Measurements from ENCODE around the gene ARHGAP9.

ARHGAP9 gene

GRCh38 chr12:57465030-57465746 is 14.5 kb downstream of the ARHGAP9 start:
- no peak for DNase-seq
- Mint-ChIP-seq H3K4me3 (no peak overlapping the region), H3K36me3 (ENCODE audit: low read depth) (peaks cover 32% of the 10 kb centered on the region), H3K4me1 (ENCODE audit: low read depth) (peaks cover 35% of the 10 kb centered on the region), H3K27ac (no peak overlapping the region), H3K27me3 (peaks cover 13% of the 10 kb centered on the region), H3K9me3 (no peaks in the 10 kb centered on the region)

GRCh38 chr12:57464569-57464968 is 15.1 kb downstream of the ARHGAP9 start:
- Mint-ChIP-seq H3K4me3 (no peak overlapping the region), H3K36me3 (ENCODE audit: low read depth) (peaks cover 27% of the 10 kb centered on the region), H3K27me3 (peaks cover 13% of the 10 kb centered on the region), H3K9me3 (no peaks in the 10 kb centered on the region), H3K27ac (no peak overlapping the region), H3K4me1 (ENCODE audit: low read depth) (peaks cover 38% of the 10 kb centered on the region)
- no peak for DNase-seq

GRCh38 chr12:57462912-57463253 is 16.8 kb downstream of the ARHGAP9 start:
- peak overlapping the region; percentile 90 for H3K27ac Mint-ChIP-seq

DNA sequence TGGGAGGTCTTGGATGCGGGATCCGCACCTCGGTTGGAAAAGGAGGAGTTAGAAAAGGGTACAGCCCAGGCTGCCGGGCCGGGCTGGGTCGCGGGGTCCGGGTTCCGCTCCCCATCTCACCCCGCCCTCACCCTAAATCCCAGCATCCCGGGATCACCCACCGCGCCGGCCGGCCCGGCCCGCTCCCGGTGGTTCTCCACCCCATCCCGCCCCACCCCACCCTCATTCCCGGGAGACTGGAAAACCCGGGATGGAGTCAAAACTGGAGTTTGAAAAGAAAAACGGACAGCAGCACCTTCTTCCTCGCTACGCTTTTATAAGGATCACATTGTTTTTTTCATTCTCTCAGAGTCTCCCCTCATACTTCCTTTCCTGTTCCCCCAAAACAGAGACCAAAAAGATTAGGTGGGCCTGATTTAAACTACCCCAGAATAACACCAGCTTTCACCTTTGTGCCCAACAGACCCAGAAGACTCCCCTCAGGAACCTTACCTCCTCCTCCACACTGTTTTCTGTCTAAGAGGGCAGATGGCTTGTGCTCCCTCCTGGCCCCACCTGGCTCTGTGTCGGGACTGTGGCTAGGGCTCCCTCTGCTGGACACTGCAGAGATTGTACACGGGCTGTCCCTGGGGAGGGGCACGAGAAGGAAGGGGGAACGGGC is 17.3 kb downstream of the ARHGAP9 start:
- Mint-ChIP-seq H3K4me1 (ENCODE audit: low read depth) (peaks cover 52% of the 10 kb centered on the region), H3K27me3 (peaks cover 13% of the 10 kb centered on the region), H3K4me3 (peak overlapping the region; percentile 84), H3K9me3 (no peaks in the 10 kb centered on the region), H3K36me3 (ENCODE audit: low read depth) (peaks cover 7% of the 10 kb centered on the region), H3K27ac (peak overlapping the region; percentile 90)
- peak; percentile 91 for DNase-seq

More at GRCh38 chr12:57462912-57463253, 16.8 kb downstream of the ARHGAP9 start:
- Mint-ChIP-seq H3K9me3 (no peaks in the 10 kb centered on the region), H3K27me3 (peaks cover 13% of the 10 kb centered on the region), H3K4me1 (ENCODE audit: low read depth) (peaks cover 52% of the 10 kb centered on the region), H3K4me3 (peak overlapping the region; percentile 84), H3K36me3 (ENCODE audit: low read depth) (peaks cover 12% of the 10 kb centered on the region)
- DNase-seq = no peak

DNA sequence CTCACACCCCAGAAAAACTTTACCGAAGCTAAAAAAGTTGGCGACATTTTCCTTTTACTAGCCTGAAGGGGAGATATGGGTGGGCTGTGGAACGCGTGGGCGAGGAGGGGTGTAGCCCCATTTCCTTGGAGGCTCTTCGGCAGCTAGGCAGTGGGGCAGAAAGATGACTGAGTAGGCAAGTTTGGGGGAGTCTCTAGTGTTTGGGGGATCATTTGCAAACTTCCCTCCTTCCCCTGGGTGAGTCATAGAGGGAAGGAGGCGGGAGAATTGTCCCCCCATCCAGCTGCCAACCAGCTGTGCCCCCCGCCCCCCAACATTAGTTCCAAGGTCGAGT is 17.8 kb downstream of the ARHGAP9 start:
- H3K4me1 Mint-ChIP-seq (ENCODE audit: low read depth) = peaks cover 52% of the 10 kb centered on the region
- H3K27me3 Mint-ChIP-seq = peaks cover 13% of the 10 kb centered on the region
- no peak for DNase-seq
- peaks cover 3% of the 10 kb centered on the region for H3K36me3 Mint-ChIP-seq (ENCODE audit: low read depth)
- H3K4me3 Mint-ChIP-seq = peak overlapping the region; percentile 84
- H3K9me3 Mint-ChIP-seq = no peaks in the 10 kb centered on the region
- peak overlapping the region; percentile 59 for H3K27ac Mint-ChIP-seq

DNA sequence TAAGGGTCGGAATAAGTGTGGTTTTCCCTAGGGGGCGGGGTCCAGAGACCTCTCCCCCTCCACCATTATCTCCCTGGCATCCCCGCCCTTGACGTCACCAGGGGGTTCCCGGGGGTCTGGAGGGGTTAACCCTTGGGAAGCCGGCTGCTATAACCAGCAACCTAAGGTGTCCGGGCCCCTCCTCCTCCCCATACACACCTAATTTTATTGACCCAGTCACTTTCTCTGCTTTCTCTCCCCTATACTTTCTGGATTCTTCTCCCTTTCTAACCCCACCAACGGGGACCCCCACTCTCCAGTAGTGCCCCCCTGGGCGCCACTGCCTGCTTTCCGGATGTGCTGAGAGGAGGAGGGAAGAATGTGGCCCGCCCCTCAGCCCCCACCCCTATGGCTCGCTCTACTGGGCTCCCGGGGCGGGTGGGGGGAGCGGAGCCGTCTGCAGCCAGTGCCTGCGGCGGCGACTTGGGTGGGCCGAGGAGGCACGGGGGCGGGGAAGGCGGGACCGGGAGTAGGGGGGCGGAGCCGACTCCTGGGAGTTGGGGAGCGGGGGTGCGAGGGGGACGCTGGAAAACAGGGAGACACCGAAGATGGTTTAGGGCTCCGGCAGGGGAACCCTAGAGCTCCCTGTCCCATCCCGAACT is 18.3 kb downstream of the ARHGAP9 start:
- Mint-ChIP-seq H3K27ac (peak overlapping the region; percentile 59), H3K4me3 (peak overlapping the region; percentile 84), H3K4me1 (ENCODE audit: low read depth) (peaks cover 53% of the 10 kb centered on the region), H3K27me3 (peaks cover 13% of the 10 kb centered on the region), H3K36me3 (ENCODE audit: low read depth) (peaks cover 2% of the 10 kb centered on the region), H3K9me3 (no peaks in the 10 kb centered on the region)
- peak; percentile 56 for DNase-seq

GRCh38 chr12:57460841-57461275 is 18.8 kb downstream of the ARHGAP9 start:
- Mint-ChIP-seq H3K4me1 (ENCODE audit: low read depth) (peaks cover 58% of the 10 kb centered on the region), H3K27ac (no peak overlapping the region), H3K27me3 (peaks cover 13% of the 10 kb centered on the region), H3K4me3 (peak overlapping the region; percentile 84), H3K9me3 (no peaks in the 10 kb centered on the region), H3K36me3 (ENCODE audit: low read depth) (peaks cover 2% of the 10 kb centered on the region)
- no peak for DNase-seq

DNA sequence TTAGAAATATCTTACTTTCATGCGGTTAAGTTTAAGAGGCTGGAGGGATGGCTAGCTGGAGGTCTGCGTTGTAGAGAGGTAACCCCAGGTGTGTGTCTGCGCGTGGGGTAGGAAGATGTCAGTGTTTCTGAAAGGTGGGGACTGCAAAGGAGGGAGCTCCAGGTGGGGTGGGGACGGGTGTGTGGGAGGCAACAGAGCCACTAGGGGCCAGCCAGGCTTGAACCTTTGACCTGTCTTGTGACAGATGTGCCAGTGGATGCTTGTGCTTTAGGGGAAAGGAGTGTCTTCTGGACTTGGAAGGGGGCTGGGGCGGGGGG is 19.2 kb downstream of the ARHGAP9 start:
- Mint-ChIP-seq H3K27me3 (peaks cover 13% of the 10 kb centered on the region), H3K27ac (no peak overlapping the region), H3K36me3 (ENCODE audit: low read depth) (peaks cover 2% of the 10 kb centered on the region), H3K9me3 (no peaks in the 10 kb centered on the region), H3K4me1 (ENCODE audit: low read depth) (peaks cover 62% of the 10 kb centered on the region), H3K4me3 (peak overlapping the region; percentile 74)
- DNase-seq = no peak

GRCh38 chr12:57459750-57460467 is 19.8 kb downstream of the ARHGAP9 start, which contains the start of gene GLI1:
Gene GLI1 (plus strand): TSS chr12:57459785. CDS start chr12:57463692, 3,907 bp downstream.
- H3K27ac Mint-ChIP-seq = peak within 1 kb of the TSS; percentile 95
- H3K9me3 Mint-ChIP-seq = no peaks in the 10 kb centered on the region
- H3K27me3 Mint-ChIP-seq = peaks cover 13% of the 10 kb centered on the region
- peak within 1 kb of the TSS; percentile 90 for H3K4me3 Mint-ChIP-seq
- no peak for DNase-seq
- H3K36me3 Mint-ChIP-seq (ENCODE audit: low read depth) = peaks cover 2% of the 10 kb centered on the region
- peaks cover 65% of the 10 kb centered on the region for H3K4me1 Mint-ChIP-seq (ENCODE audit: low read depth)

DNA sequence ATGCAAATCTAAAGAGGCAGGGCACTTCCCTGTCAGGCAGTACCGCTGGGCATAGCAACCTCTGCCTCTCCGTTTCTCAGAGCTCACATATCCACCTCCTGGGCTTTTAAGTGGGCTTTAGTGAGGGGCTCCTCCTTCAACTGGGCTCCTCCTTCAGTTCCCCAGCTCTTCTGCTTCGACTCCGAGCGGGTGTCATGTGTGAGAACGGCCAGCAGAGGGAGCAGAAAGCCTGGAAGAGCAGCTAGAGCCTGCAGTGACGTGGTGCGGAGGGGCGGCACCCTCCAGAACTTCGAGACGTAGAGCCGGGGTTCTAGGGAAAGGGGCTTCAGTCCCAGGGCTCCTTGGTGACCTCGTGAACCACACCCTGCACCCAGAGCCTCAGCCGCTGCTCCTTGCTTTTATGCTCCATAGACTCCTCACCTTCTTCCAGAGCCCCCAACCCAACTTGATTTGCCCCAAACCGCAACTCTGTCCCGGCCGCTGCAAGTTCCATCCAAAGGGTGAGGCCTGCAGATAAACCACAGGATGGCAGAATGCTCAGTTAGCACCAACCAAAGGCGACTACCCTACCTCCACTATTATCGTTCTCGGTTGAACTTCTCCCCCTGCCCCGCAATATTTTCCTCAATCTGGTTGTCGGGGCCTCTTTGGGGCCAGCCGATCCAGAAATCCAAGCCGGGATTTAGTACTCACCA is 20.5 kb downstream of the ARHGAP9 start:
- Mint-ChIP-seq H3K4me3 (peak overlapping the region; percentile 90), H3K9me3 (no peaks in the 10 kb centered on the region), H3K4me1 (ENCODE audit: low read depth) (peaks cover 66% of the 10 kb centered on the region), H3K27ac (peak overlapping the region; percentile 95), H3K27me3 (peaks cover 13% of the 10 kb centered on the region), H3K36me3 (ENCODE audit: low read depth) (peaks cover 2% of the 10 kb centered on the region)
- DNase-seq = peak; percentile 94

- peaks cover 62% of the 10 kb centered on the region for H3K4me1 Mint-ChIP-seq (ENCODE audit: low read depth)
Measured at GRCh38 chr12:57458665-57459054, 21.0 kb downstream of the ARHGAP9 start.

GRCh38 chr12:57456737-57457490 is 22.8 kb downstream of the ARHGAP9 start:
- peaks cover 61% of the 10 kb centered on the region for H3K4me1 Mint-ChIP-seq (ENCODE audit: low read depth)
- no peak overlapping the region for H3K4me3 Mint-ChIP-seq
- no peak for DNase-seq
- H3K27me3 Mint-ChIP-seq = peaks cover 15% of the 10 kb centered on the region
- no peaks in the 10 kb centered on the region for H3K9me3 Mint-ChIP-seq
- no peaks in the 10 kb centered on the region for H3K36me3 Mint-ChIP-seq (ENCODE audit: low read depth)
- H3K27ac Mint-ChIP-seq = no peak overlapping the region

More at GRCh38 chr12:57458665-57459054, 21.0 kb downstream of the ARHGAP9 start:
- no peak for DNase-seq
- H3K36me3 Mint-ChIP-seq (ENCODE audit: low read depth) = peaks cover 2% of the 10 kb centered on the region
- H3K4me3 Mint-ChIP-seq = peak overlapping the region; percentile 90
- peak overlapping the region; percentile 95 for H3K27ac Mint-ChIP-seq
- H3K27me3 Mint-ChIP-seq = peaks cover 13% of the 10 kb centered on the region
- H3K9me3 Mint-ChIP-seq = no peaks in the 10 kb centered on the region

DNA sequence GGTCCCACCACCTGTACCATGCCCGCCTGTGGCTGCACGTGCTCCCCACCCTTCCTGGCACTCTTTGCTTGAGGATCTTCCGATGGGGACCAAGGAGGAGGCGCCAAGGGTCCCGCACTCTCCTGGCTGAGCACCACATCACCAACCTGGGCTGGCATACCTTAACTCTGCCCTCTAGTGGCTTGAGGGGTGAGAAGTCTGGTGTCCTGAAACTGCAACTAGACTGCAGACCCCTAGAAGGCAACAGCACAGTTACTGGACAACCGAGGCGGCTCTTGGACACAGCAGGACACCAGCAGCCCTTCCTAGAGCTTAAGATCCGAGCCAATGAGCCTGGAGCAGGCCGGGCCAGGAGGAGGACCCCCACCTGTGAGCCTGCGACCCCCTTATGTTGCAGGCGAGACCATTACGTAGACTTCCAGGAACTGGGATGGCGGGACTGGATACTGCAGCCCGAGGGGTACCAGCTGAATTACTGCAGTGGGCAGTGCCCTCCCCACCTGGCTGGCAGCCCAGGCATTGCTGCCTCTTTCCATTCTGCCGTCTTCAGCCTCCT is 23.4 kb downstream of the ARHGAP9 start:
- Mint-ChIP-seq H3K9me3 (no peaks in the 10 kb centered on the region), H3K4me1 (ENCODE audit: low read depth) (peaks cover 57% of the 10 kb centered on the region), H3K4me3 (peak overlapping the region; percentile 76), H3K36me3 (ENCODE audit: low read depth) (no peaks in the 10 kb centered on the region), H3K27me3 (peaks cover 11% of the 10 kb centered on the region), H3K27ac (peak overlapping the region; percentile 54)
- DNase-seq = peak; percentile 62

All from activated T-cell treated with anti-CD3 and anti-CD28 coated beads, Interleukin-2, amount 50 U/mL, for 24 hours (primary cell).